ENCODE results near the gene CXXC5. TPM values are rescaled to one million over a fixed set of nuclear protein-coding genes. Genes with fewer than 3 reads are reported as not detected.

Gene CXXC5
- total RNA-seq, 1 donor from 2014 or later = 17.2 TPM

- H3K4me3 ChIP-seq = no peak overlapping the region
- no peaks in the 10 kb centered on the region for H3K36me3 ChIP-seq
- no peak overlapping the region for H3K27ac ChIP-seq
- H3K9me3 Mint-ChIP-seq = no peaks in the 10 kb centered on the region
- peaks cover 3% of the 10 kb centered on the region for H3K36me3 Mint-ChIP-seq
- H3K4me1 ChIP-seq = peaks cover 55% of the 10 kb centered on the region
- H3F3A ChIP-seq (ENCODE audit: low read depth) = peaks cover 21% of the 10 kb centered on the region
- H3K4me2 ChIP-seq = no peak overlapping the region
- peaks cover 77% of the 10 kb centered on the region for H4K20me1 ChIP-seq (ENCODE audit: low read depth)
- no peak for DNase-seq (ENCODE audit: low spot score)
- no peaks in the 10 kb centered on the region for H3K9me3 ChIP-seq (ENCODE audit: low read depth)
- peak overlapping the region; percentile 52 for H3K27ac Mint-ChIP-seq
- peaks cover 29% of the 10 kb centered on the region for H3K27me3 ChIP-seq
- H3K79me2 ChIP-seq (ENCODE audit: low read depth) = no peaks in the 10 kb centered on the region
- peaks cover 22% of the 10 kb centered on the region for H3K27me3 Mint-ChIP-seq (ENCODE audit: insufficient read depth, low read depth)
- TF ChIP-seq, protein P1, sequence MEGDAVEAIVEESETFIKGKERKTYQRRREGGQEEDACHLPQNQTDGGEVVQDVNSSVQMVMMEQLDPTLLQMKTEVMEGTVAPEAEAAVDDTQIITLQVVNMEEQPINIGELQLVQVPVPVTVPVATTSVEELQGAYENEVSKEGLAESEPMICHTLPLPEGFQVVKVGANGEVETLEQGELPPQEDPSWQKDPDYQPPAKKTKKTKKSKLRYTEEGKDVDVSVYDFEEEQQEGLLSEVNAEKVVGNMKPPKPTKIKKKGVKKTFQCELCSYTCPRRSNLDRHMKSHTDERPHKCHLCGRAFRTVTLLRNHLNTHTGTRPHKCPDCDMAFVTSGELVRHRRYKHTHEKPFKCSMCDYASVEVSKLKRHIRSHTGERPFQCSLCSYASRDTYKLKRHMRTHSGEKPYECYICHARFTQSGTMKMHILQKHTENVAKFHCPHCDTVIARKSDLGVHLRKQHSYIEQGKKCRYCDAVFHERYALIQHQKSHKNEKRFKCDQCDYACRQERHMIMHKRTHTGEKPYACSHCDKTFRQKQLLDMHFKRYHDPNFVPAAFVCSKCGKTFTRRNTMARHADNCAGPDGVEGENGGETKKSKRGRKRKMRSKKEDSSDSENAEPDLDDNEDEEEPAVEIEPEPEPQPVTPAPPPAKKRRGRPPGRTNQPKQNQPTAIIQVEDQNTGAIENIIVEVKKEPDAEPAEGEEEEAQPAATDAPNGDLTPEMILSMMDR (IDR thresholded peaks at IDR 0.05) = no peak
- TF ChIP-seq EZH2phosphoT487 (IDR thresholded peaks at IDR 0.05) = no peak
- peaks cover 67% of the 10 kb centered on the region for H3K4me1 Mint-ChIP-seq
- H2AFZ ChIP-seq (replicated peaks) = no peak overlapping the region
- H3K4me3 Mint-ChIP-seq = no peak overlapping the region
- H3K9ac ChIP-seq = no peak overlapping the region
Measured at GRCh38 chr5:139641116-139642080, 6.8 kb upstream of the CXXC5 start.

DNA sequence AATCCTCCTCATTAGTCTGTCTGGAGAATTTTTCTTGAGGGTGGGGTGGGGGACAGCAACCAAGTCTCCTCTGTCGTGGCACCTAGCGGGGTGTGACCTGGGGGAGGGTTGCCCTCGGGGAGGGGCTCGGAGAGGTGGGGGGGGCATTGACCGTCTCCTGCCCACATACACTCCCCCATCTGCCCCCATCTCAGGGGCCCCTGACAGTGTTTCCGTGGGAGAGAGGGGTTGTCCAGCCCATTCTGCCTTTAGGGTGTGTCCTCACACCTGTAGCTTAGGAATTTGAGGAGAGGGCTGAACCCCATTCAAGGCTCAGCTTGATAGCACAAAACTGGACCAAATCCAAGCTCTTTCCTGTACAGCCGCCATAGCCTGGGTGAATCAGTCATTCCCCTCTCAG lies 5.9 kb upstream of the CXXC5 start:
- DNase-seq (ENCODE audit: low spot score) = no peak
- Histone ChIP-seq H3K4me2 (no peak overlapping the region), H3K9ac (no peak overlapping the region), H3K79me2 (ENCODE audit: low read depth) (no peaks in the 10 kb centered on the region), H3K36me3 (no peaks in the 10 kb centered on the region), H3K9me3 (ENCODE audit: low read depth) (no peaks in the 10 kb centered on the region), H4K20me1 (ENCODE audit: low read depth) (peaks cover 73% of the 10 kb centered on the region), H3K27me3 (peaks cover 38% of the 10 kb centered on the region), H3F3A (ENCODE audit: low read depth) (peaks cover 27% of the 10 kb centered on the region), H3K4me3 (no peak overlapping the region), H3K27ac (no peak overlapping the region), H2AFZ (replicated peaks) (no peak overlapping the region), H3K4me1 (peaks cover 59% of the 10 kb centered on the region)
- Mint-ChIP-seq H3K27me3 (ENCODE audit: insufficient read depth, low read depth) (peaks cover 26% of the 10 kb centered on the region), H3K4me3 (no peak overlapping the region), H3K9me3 (no peaks in the 10 kb centered on the region), H3K36me3 (peaks cover 5% of the 10 kb centered on the region), H3K27ac (no peak overlapping the region), H3K4me1 (peaks cover 68% of the 10 kb centered on the region)
- TF ChIP-seq, protein P1 (IDR thresholded peaks at IDR 0.05) = no peak
- TF ChIP-seq EZH2phosphoT487 (IDR thresholded peaks at IDR 0.05) = no peak
- no peak for TF ChIP-seq EZH2 (IDR thresholded peaks at IDR 0.05)

DNA sequence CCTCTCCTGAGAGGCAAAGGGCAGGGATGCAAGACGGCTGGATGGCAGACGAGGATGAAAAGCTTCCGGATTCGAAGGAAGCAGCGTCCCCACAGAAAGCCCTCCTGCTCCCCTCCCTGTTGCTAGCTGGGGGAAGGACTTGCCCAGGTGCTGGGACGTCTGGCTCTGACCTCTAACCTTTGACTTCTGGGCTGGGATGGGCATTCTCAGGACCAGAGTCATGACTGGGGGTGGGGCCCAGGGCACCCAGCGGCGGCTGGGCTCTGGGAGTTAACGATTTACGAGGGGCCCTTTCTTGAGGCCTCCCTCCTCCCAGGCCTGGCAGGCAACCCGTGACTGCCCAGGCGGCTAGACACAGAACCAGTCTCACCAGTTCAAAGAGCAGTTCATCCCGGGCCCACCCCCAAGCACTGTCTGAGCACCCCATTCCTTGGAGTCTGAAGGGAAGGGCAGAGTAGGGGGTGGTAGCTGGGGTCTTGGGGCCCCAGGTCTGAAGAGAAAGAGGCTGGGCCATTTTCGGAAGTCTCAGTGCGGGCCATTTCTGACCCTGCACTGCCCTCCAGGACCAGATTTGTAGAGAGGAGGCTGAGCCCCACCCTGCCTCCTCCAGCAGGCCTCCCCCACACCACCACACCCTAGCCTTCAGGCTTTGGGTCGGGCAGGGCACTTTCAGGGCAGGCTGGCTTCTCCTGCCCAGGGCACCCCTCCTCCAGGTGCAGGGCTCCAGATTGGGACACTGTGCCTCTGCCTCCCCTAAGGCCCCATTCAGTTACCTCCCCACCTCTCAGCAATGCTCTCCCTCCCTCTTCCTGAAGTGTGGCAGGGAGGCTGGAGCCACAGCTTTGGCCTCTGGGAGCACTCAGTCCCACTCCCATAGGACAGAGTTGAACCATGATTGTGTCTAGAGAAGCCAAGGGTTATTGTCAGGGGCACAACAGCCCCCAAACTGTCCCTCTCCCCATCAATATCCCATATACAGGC lies 5.0 kb upstream of the CXXC5 start:
- H3K36me3 ChIP-seq = no peaks in the 10 kb centered on the region
- H3K9ac ChIP-seq = no peak overlapping the region
- peaks cover 42% of the 10 kb centered on the region for H3K27me3 ChIP-seq
- H3K4me1 ChIP-seq = peaks cover 55% of the 10 kb centered on the region
- H3K27ac Mint-ChIP-seq = peak overlapping the region; percentile 94
- H3K9me3 ChIP-seq (ENCODE audit: low read depth) = no peaks in the 10 kb centered on the region
- no peaks in the 10 kb centered on the region for H3K9me3 Mint-ChIP-seq
- H3K36me3 Mint-ChIP-seq = peaks cover 5% of the 10 kb centered on the region
- no peak overlapping the region for H3K4me2 ChIP-seq
- peaks cover 25% of the 10 kb centered on the region for H3K27me3 Mint-ChIP-seq (ENCODE audit: insufficient read depth, low read depth)
- no peaks in the 10 kb centered on the region for H3K79me2 ChIP-seq (ENCODE audit: low read depth)
- peaks cover 27% of the 10 kb centered on the region for H3F3A ChIP-seq (ENCODE audit: low read depth)
- H3K4me3 Mint-ChIP-seq = peak overlapping the region; percentile 10
- no peak overlapping the region for H3K27ac ChIP-seq
- no peak overlapping the region for H2AFZ ChIP-seq (replicated peaks)
- TF ChIP-seq EZH2 (IDR thresholded peaks at IDR 0.05) (no peak), EZH2phosphoT487 (IDR thresholded peaks at IDR 0.05) (no peak)
- TF ChIP-seq, protein P1 (IDR thresholded peaks at IDR 0.05) = no peak
- H3K4me3 ChIP-seq = no peak overlapping the region
- no peak for DNase-seq (ENCODE audit: low spot score)
- peaks cover 70% of the 10 kb centered on the region for H3K4me1 Mint-ChIP-seq
- H4K20me1 ChIP-seq (ENCODE audit: low read depth) = peaks cover 64% of the 10 kb centered on the region
